ENCODE data around the gene CEACAM16.

CEACAM16 gene

GRCh38 chr19:44684892-44685863 lies 13.8 kb upstream of the CEACAM16 start:
- DNase-seq (ENCODE audit: low read depth), result peak; percentile 68
- no peak for TF ChIP-seq CTCF (conservative IDR thresholded peaks at IDR 0.05; ENCODE audit: low read depth, low read length)
- H3K4me3 ChIP-seq (ENCODE audit: low read depth, low read length), result no peak overlapping the region

GRCh38 chr19:44685877-44686276 lies 13.1 kb upstream of the CEACAM16 start:
- peak; percentile 48 for DNase-seq (ENCODE audit: low read depth)

GRCh38 chr19:44686896-44687295 lies 12.1 kb upstream of the CEACAM16 start:
- DNase-seq (ENCODE audit: low read depth), result no peak
- H3K4me3 ChIP-seq (ENCODE audit: low read depth, low read length), result no peak overlapping the region
- TF ChIP-seq CTCF (conservative IDR thresholded peaks at IDR 0.05; ENCODE audit: low read depth, low read length), result no peak

More at GRCh38 chr19:44685877-44686276, 13.1 kb upstream of the CEACAM16 start:
- TF ChIP-seq CTCF (conservative IDR thresholded peaks at IDR 0.05; ENCODE audit: low read depth, low read length), result no peak
- H3K4me3 ChIP-seq (ENCODE audit: low read depth, low read length), result no peak overlapping the region

- TF ChIP-seq CTCF (conservative IDR thresholded peaks at IDR 0.05; ENCODE audit: low read depth, low read length), result no peak
- DNase-seq (ENCODE audit: low read depth), result no peak
- H3K4me3 ChIP-seq (ENCODE audit: low read depth, low read length), result no peak overlapping the region
Observed at GRCh38 chr19:44687888-44688287, 11.1 kb upstream of the CEACAM16 start.

GRCh38 chr19:44689290-44690130 lies 9.4 kb upstream of the CEACAM16 start:
- peak; percentile 94 for TF ChIP-seq CTCF (conservative IDR thresholded peaks at IDR 0.05; ENCODE audit: low read depth, low read length)
- no peak overlapping the region for H3K4me3 ChIP-seq (ENCODE audit: low read depth, low read length)
- peak; percentile 80 for DNase-seq (ENCODE audit: low read depth)

- no peak overlapping the region for H3K4me3 ChIP-seq (ENCODE audit: low read depth, low read length)
- TF ChIP-seq CTCF (conservative IDR thresholded peaks at IDR 0.05; ENCODE audit: low read depth, low read length), result no peak
Observed at GRCh38 chr19:44690131-44690440, 8.9 kb upstream of the CEACAM16 start.

More at GRCh38 chr19:44690131-44690440, 8.9 kb upstream of the CEACAM16 start:
- DNase-seq (ENCODE audit: low read depth), result no peak

All from choroid plexus epithelial cell (primary cell).